CD4-positive, alpha-beta T cell treated with Interleukin-1 beta for 1 hour (primary cell): ENCODE results near the gene TNFSF8.

Experiments used
- DNase-seq, 2 donors: peaks; one replicate each; pipeline ENCODE4 v3.0.0-alpha.2; 2020 to 2022

TNFSF8 gene, protein sequence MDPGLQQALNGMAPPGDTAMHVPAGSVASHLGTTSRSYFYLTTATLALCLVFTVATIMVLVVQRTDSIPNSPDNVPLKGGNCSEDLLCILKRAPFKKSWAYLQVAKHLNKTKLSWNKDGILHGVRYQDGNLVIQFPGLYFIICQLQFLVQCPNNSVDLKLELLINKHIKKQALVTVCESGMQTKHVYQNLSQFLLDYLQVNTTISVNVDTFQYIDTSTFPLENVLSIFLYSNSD

DNA sequence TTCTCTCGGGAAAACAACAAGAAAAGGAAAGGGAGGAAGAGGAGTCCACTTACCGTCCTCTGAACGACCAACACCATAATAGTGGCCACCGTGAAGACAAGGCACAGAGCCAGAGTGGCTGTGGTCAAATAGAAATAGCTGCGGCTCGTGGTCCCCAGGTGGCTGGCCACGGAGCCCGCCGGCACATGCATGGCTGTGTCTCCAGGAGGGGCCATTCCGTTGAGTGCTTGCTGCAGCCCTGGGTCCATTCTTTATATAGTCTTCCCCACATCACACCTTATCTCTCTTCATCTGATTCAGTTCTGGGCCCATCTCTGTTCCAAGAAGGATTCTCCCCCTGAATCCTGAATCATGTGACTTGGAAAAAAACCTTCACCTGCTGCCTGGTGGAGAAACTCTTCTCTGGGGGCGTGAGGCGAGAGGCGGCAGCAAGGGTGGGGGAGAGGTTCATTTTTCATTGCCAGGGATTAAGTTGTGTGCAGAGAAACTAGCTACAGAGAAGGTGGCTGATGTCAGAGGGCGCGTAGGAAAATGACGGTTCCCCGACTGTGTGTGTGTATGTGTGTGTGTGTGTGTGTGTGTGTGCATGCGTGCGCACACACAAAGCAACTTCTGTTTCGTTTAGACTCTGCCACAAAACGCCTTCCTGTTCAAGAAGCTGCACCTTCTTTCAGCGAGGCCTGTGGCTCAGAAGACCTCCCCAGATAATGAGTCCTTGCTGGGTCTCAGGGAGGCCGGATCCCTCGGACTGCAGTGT lies at the start of gene TNFSF8:
TSS of gene TNFSF8 (minus strand) at position 536 of the 757 bp plus-strand sequence. CDS start at position 248, 288 bp downstream.
- peak; percentile 83 to 86 for DNase-seq

DNA sequence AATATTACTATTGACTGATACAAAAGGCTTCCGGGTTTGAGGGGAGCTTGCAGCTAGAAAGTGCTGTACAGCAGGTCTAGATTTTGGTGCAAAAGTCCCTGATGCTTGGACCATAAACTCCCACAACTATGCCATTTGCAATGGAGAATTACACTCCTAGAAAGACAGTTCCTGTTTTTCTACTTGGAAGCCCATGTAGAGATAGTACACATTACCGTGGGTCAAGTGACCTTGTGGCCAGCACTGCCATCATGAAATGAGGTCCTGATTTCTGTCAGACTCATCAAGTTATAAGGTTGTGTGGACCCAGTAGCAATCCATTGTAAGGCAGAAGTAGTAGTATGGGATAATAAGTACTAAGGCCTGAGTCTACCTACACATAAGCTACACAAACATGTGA lies 42.8 kb upstream of the TNFSF8 start:
- no peak for DNase-seq

DNA sequence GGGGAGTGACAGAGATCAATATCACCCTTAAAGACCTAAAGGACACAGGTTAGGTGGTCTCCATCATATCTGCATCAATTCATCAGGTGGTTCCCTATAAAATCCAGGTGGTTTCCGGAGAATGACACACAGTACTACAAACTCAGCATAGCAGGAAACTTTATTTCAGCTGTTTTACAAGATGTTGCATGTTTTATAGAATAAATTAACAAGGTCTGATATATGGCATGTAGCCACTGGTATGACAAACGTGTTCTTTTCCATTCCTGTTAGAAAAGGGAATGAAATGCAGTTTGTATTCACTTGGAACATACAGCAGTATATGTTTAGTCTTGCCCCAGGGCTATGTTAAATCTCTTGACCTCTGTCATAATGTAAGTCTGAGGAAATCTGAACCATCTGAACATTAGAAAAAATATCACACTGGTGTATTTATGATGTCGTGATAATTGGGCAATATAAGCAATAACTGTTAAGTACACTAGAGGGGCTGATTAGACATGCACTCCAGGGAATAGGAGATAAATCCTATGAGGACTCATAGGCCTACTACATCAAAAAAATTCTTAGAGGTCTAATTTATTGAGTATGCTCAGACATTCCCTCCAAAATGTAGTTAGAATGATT lies 42.2 kb upstream of the TNFSF8 start:
- no peak for DNase-seq

DNA sequence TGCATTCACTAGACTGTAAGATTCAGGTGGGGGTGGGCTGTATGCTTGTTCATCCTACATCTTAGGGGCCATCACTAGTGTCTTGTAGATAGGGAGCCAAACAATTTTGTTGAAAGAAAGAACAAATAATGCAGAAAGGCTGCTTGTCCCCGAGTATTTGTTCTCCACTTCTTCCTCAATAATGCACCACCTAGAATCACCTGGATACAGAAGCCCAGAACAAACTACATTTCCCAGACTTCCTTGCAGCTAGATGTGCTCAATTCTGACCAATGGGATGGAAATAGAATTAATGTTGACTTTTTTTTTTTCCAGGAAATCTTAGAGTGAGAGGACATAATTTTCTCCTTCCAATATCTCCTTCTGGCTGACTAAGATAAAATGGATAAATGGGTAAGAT lies 38.9 kb upstream of the TNFSF8 start:
- DNase-seq: no peak

DNA sequence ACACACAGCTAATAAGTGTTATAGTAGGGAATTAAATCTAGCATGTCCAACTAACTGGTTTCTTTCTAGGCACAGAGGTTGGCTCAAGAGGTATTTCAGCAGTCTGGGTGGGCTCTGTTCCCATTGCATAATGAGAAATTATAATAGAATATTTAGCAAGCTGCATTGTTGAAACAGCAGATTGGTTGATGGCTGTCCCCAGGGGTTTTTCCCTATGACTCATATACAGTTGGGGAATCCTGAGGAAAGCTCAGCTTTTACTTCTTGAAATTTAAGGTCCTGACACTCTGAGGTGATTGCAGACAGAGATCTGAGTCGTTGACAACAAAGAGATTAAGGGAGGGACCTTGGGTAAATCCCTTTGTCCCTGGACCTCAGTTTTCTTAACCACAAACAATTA lies 38.3 kb upstream of the TNFSF8 start:
- peak; percentile 14 to 27 for DNase-seq

DNA sequence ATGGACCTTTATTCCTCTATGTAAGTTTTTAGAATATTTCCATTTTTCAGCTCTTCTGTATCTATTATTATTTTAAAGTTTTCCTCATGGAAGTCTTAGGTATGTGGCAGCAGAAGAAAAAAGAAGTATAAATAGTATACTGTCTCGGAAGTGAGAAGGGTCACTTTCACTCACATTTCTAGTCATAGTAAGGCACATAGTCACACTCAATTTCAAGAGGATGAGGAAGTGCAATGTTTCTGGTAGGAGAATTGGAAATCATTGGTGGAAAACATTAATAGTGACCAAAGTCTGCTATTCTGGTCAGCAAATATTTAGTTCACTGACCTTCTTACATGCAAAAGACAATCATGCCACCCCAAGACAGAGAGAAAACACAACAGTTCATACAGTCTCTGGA lies 35.2 kb upstream of the TNFSF8 start:
- no peak for DNase-seq

DNA sequence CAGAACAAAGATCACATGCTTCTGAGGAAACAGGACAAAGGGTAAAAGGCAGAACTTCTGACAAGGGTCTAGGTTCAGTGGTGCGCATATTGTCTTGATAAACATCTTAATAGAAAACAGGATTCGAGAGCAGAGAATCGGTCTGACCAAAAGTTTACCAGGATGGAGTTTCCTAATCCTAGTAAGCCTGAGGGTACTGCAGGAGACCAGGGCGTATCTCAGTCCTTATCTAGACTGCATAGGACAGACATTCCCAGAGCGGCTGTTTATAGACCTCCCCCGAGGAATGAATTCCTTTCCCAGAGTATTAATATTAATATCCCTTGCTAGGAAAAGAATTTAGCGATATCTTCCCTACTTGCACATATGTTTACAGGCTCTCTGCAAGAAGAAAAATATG lies 32.4 kb upstream of the TNFSF8 start:
- DNase-seq: no peak

DNA sequence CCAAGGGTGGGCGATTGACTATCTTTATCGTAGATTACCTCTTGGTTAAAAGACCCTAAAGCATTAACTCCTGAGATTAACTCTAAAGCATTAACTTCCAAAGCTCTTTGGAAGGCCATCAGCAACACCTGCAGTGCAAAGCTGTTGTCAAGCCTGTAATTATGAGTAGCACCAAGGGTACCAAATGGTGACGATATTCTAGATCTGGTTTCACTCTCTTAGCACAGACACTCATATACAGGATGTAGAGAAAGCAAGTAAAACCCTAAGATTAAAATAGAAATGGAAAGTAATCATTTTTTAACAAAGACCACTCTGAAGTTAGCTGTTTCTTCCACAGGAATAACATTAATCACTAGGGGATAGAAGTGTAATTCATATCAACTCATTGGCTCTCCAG lies 29.9 kb upstream of the TNFSF8 start:
- DNase-seq: no peak

DNA sequence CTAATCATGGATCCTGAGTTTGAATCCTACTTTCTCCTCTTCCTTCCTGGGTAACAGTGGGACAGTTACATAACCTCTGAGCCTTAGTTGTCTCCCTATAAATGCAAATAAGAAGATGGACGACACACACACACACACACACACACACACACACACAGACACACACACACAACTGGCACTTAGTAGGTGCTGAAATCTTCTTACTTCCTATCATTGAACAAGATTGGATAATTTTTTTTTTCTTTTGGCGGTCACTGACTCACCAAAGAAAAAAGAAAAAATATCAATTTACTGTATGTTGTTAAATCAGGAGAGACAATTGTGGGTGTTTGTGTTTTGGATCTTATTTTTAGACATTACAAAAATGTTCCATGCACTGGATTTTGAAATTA lies 28.4 kb upstream of the TNFSF8 start:
- DNase-seq: no peak

DNA sequence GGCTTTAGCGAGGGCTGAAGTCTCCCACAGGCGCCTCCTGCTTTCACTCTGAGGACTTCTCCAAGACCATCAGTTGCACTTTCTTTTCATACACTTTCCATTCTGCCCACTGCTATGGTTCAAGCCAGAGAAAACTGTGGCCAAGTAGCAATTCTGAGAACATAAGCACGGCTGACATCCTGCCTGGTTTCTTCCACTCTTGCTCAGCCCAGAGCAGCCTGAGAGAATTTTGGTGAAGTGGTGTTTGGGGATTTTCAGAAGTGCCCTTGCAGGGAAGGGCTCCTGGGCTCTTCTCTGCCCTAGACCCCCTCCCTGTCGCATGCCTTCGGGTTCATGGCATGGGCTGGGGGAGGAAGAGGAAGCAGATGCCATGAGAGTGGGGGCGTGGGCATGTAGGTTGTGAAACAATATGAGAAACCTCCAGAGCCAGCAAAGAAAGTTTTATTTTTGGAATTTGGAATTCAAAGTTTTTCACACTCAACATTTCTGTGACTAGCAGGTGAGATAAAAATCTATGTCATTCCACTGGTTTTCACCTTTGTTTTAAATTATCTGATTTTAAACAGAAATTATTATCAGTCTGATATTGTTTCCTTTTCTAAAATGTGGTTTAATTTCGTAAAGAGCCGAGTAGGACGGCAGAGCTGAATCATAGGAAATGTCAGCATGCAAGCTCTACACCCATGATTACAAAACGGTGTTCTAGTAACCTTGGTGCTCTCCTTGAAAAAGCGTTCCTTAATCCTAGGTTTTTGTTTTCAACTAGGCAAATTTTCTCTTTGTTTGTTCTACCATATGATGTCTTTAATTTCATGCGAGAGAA lies 27.8 kb upstream of the TNFSF8 start:
- peak; percentile 34 to 76 for DNase-seq

DNA sequence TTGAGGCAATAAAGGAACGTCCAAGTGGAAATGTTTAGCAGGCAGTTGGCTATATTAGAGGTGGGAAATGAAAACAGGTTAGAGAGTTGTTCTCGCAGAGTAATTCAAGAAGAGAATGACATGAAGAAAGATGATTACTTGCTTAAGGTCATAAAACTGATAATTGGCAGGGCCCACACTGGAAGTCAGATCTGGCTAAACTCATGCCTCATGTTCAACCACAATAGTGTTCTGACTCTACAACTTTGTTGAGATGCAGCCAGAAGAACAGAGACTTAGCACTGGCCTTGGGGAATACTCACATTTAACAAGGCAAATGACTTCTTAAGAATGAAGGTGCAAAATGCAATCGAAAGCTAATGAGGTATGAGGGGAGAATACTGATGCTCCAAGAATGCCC lies 27.2 kb upstream of the TNFSF8 start:
- DNase-seq: no peak

DNA sequence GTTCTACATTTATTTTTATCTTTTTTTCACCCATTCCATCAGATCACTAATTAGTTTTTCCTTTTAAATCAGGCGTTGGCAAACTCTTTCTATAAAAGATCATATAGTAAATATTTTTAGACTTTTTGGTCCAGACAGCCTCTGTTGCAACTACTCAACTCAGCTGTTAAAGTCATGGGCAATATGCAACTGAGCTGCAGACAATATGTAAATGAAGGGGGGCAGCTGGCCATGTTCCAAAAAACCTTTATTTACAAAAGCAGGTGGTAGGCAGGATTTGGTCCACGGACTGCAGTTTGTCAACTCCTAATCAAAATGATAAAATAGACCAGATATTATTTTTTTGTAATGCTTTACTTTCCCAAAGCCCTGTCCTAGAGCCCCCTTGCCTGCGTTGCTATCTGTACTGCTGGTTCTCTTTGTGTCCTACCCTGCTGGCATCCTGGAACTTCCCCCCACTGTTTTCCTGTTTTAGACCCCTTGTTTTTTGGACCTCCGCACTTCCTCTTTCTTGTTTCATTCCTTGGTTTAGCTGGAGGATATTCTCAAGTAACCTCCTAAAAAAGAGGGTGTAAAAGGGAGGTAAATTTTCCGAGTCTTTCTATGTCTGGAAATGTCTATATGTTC lies 24.7 kb upstream of the TNFSF8 start:
- DNase-seq: no peak

DNA sequence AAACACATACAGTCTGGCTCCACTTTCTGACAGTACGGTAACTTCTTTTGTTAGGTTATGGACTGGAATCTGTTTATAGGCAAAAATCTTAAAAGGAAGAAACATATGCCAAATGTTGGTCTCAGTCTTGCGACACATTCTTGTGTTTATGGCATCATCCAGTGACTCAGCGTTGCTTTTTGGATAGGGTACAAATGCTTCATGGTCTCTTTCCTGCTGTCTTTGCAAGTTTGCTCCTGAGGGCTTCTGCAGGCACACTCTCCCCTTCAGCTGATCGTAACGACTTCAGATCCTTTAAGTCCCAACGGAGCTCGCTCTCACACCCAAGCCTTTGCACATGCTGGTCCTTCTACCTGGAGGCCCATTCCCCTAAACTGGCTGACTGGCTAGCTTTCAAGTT lies 23.6 kb upstream of the TNFSF8 start:
- DNase-seq: peak in 1 of 2 donors; percentile 40

DNA sequence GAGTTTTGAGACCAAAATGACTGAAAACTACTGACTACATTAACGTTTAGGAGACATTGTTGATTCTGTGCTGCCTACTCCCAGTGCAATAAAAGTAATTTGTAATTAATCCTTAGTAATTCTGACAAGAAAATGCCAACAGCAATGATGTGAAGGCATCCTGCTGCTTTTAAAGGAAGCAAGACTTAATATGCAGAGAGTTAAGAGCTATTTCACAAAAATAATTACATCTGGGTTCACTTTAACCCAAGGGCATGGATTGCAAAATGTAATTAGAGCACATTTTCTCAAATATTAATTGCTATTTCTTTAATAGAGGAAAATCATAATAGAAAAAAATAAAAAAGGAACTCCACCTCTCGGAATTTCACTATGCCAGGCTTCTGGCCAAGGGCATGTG lies 22.7 kb upstream of the TNFSF8 start:
- DNase-seq: no peak

DNA sequence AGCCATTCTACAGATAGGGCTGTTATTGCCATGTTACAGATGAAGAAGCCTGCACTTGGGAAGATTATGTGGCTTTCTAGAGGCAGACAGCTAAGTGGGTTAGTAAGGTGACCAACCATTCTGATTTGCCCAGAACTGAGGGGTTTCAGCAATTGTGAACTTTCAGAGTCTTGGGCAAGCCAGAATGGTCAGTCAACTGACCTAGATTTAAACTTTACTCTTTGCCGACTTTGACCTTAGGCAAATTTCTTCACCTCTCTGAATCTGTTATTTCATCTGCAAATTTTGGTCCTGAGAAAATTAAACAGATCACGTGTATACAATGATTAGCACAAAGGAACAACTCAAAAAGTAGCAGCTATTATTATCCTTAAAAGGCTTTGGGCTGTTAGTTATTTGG lies 20.4 kb upstream of the TNFSF8 start:
- no peak for DNase-seq

DNA sequence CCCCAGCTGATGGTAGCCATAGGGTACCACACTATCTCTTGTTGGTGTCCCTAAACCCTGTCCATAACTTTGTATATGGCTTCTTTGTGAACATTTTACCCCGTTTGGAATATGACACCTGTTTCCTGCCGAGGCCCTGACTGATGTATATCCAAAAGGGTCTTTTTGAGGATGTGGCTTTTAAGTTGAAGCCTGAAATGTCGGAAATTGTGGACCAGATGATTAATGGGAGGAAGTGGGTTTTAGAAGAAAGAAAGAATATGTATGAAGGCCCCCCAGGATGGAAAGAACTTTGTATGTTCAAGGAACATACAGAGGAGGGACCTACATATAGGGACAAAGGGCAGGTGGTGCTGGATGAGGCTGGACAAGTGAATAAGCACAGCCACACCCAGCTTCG lies 16.7 kb upstream of the TNFSF8 start:
- DNase-seq: no peak

DNA sequence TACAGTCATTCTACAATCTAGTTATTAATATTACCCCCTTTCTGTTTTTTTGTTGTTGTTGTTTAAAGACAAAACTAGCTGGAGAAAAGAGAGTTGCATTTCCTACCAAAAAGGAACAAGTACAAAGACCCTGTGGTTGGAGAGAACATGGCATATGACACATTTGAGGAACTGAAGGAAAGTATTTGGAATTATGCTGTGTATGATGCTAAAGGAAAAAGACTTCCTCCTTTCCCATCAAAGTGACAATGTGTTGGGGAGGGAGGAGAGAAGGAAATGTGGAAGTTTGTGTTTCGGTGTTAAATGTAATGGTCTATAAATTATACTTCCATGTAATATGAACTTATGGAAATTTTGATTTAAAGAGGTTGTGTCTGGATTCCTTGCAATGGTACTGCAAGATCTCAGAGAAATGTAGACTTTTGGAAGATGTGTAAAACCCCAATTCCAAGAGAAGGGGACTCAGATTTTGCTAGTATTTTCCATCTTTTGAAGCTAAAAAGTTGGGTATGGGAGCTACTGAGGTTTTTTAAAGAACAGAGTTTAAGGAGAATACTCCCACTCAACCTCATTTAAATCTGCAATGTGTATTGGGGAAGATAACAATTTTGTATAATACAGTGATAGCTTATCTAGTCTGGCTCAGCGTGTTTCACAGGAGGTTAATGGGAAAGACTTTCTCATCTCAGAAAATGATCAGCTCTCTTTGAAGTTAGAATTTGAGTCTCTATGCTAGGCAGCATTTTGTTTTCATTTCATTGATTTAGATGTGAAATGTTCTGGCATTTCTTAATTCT lies 15.4 kb upstream of the TNFSF8 start:
- no peak for DNase-seq

DNA sequence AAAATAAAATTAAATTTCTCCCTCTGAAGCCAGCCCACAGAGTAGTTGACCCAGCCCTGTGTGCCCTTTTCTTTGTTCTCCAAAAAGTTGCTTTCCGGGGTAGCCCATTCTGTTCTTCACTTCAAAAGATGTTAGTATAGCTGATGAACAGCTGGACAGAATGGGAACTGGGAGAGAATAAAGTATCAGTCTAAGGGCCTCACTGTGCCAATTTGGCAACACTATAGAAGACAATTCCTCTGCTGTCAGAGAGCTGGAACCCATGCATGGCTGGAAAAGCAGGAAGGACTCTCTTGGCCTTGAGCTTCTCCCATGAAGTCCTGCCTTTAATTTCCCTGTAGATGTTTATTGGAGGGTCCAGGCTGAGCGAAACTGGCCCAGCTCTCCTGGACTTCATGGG lies 11.0 kb upstream of the TNFSF8 start:
- no peak for DNase-seq

DNA sequence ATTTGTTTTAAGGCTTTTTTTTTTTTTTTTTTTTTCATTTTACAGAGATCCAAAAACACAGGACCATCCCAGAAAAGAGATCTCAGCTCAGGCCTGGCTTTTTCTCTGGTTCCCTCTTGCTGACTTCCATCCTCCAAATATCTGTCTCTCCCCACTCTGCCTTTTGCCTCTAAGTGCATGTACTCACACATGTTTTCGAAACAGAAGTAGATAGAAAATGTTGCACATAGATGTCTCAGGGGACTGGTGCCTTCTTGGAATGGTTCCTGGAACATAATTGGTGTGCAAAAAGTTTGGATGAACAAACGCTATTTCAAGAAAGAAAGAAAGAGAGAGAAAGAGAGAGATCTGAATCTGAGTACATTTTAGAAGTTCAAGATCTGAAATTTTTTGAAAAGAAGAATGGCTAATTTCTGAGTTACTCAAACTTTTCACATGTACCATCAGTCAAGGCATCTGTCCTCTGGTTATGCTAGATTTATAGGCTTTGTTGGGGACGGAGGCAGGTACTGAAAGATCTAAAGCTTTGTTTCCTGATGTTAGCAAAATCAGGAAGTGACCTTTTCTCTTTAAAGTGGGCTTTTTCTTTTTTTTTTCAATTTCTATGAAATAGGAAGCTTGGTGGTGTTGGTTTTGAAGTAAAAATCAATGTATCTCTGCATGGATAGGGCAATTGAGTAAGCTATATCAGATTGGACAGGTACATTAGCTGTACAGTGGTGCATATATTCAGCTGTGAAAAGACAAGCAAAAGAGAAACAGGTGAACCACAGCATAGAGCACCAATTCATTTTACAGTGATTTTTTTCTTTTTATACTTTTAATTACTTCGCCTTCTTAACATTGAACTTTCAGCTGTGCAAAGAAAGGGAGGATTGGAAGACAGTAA lies 8.5 kb upstream of the TNFSF8 start:
- DNase-seq: no peak

DNA sequence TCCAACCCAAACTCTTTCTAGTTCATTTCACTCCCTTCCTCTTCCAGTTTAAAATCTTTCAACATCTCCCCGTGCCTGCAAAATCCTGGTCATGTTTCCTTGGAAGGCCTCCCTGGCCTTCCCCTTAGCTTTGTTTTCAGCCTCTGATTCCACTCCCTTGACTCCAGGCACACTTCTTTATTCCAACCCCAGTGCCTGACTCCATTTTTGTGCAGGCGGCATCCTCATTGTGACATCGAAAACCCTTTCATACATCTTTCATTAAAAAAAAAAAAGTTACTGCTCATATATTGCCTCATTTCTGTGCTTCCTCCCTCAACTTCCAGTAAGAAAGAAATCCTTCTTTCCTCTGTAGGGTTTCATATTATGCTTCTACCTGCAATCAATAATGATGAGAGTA lies 7.1 kb upstream of the TNFSF8 start:
- DNase-seq: no peak

DNA sequence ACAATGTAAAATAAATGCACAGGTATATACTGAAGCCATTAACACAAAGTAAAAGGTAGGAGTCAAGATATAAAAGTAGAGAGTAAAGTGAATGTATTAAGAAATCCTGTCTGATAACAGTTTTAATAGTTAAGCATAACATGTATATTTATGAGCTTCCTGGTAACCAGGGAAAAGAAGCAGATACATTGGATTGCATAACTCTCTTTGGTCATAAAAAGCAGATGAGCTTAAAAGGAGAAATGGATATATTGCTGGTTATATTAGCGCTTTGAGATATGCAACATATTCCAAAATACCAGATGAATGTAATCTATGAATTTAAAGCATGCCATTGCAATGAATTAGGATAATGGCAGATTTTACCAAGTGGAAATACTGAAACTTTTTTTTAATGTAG lies 6.2 kb upstream of the TNFSF8 start:
- DNase-seq: no peak
